HG03521 (cell line): ENCODE measurements around the gene POU2F1.

ENCODE experiments used
- ATAC-seq: cut with Tn5 transposase; IDR thresholded peaks from one replicate; pipeline ENCODE4 v1.9.1; 2021; ENCODE audit warnings: mild to moderate bottlenecking, moderate library complexity; ENCODE audit not compliant: unreplicated experiment

Gene POU2F1

DNA sequence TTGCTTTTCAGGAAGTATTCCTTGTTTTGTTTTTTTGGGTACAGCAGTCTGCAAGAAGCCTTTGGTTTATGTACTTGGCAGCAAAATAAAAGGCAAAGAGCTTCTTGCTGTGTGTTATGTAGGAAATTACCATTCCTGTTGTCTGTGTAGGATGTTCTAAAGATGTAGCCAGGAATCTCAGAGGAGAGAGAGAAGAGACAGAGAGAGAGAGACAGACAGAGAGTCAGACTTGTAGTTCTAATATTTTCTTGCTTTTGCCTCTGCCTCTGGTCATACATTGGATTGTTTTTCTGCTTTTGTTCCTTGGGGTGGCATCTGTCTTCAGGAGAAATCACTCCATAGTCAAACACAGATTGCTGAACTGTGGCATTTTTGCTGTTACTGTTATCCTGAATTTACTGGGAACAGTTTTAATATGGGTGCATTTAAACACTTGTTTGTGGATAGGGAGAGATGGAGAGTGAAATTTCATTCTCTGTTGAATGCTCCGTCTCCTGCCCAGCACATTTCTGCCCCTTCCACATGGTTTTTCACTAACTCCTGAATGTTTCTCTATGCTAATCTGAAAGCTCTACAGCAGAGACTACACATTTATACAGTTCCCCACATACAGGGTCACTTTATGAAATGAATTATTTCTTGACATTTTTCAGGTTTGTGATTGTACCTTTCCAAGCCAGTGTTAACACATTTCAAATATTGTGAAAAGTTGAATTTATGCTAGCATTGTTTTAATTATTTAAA lies 49.8 kb downstream of the POU2F1 start:
- ATAC-seq, result no peak

GRCh38 chr1:167272369-167272957 lies 51.8 kb downstream of the POU2F1 start:
- no peak for ATAC-seq

GRCh38 chr1:167273027-167273800 lies 52.5 kb downstream of the POU2F1 start:
- ATAC-seq, result no peak

GRCh38 chr1:167274061-167274460 lies 53.4 kb downstream of the POU2F1 start:
- no peak for ATAC-seq

DNA sequence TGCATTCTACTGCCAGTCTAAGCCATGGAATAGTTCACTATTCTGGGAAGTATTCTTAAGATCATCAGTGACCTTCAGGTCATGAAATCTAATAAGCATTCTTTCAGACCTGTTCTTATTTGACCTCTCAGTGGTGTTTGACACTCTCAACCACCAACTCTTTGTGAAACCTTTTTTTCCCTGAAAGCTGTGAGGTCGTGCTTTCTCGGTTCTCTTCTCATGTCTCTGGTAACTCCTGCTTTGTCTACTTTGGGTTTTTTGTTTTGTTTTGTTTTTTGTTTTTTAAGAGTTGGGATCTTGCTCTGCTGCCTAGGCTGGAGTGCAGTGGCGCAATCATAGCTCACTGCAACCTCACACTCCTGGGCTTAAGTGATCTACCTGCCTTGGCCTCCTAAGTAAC lies 56.3 kb downstream of the POU2F1 start:
- ATAC-seq, result peak; percentile 70

DNA sequence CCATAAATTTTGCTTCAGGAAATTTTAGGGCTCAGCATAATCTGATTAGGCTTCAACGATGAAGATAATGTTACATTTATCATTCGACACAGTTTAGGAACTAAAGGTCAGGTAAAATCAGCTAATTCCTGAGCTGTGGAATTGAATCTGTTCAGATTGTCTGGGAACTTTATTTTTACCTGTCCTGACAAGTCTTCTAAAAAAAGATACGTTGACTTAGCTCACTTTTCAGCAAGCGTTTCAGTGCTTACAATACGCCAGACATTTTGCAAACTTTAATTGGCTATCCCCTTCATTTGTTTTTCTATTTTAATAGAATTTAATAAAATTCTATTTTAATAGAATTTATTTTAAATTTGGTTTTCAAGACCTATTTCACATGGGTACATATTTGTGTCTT lies 57.8 kb downstream of the POU2F1 start:
- no peak for ATAC-seq

- no peak for ATAC-seq
Observed at GRCh38 chr1:167280912-167281311, 60.2 kb downstream of the POU2F1 start.

DNA sequence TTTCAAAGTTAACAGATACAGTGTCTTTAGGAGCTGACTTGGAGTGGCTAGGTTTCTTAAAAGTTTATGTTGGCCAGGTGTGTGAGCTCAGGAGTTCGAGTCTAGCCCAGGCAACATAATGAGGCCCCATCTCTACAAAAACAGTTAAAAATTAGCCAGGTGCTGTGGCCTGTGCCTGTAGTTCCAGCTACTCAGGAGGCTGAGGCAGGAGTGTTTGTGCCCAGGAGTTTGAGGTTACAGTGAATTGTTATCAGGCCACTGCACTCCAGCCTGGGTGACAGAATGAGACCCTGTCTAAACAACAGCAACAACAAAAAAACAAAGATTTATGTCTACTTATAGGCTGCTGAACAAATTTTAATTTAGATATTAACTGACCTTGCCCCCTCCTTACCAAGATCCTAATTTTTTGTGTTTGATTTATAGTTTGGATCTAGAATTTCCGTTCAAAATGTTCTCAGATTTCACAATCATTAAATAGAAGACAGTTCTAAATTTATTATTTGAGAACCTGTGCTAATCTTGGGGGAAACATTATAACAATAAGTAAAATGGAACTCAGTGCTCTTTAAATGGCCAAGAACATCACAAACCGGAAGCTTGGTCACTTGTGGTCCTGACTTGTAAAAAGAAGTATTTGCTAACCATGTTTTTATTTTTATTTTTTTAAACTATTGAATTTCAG lies 67.8 kb downstream of the POU2F1 start:
- ATAC-seq, result no peak

GRCh38 chr1:167289075-167289442 lies 68.4 kb downstream of the POU2F1 start:
- no peak for ATAC-seq

DNA sequence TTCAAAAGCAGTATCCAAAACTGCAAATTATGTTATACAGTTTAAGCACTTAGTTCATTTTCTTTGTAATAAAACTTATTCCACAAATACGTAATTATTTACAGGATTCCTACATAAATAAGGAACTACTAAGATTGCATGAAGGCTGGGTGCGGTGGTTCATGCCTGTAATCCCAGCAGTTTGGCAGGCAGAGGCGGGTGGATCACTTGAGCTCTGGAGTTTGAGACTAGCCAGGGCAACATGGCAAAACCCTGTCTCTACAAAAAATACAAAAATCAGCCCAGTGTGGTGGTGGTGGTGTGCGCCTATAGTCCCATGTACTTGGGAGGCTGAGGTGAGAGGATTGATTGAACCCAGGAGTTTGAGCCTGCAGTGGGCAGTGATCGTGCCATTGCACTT lies 69.3 kb downstream of the POU2F1 start:
- no peak for ATAC-seq

GRCh38 chr1:167291539-167292185 lies 71.0 kb downstream of the POU2F1 start:
- ATAC-seq, result no peak

GRCh38 chr1:167292216-167292615 lies 71.5 kb downstream of the POU2F1 start:
- ATAC-seq, result no peak

DNA sequence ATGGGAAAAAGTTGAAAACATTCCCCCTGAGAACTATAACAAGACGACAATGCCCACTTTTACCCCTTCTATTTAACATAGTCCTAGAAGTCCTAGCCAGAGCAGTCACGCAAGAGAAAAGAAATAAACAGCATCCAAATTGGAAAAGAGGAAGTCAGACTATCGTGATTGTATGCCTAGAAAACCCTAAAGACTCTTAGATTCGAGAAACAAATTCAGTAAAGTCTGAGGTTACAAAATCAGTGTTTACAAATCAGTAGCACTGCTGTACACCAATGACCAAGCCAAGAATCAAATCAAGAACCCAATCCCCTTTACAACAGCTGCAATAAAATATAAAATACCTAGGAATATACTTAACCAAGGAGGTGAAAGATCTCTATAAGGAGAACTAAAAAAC lies 72.4 kb downstream of the POU2F1 start:
- ATAC-seq, result no peak

GRCh38 chr1:167294528-167294927 lies 73.8 kb downstream of the POU2F1 start:
- ATAC-seq, result no peak

- ATAC-seq, result no peak
Observed at GRCh38 chr1:167297222-167298214, 76.8 kb downstream of the POU2F1 start.

DNA sequence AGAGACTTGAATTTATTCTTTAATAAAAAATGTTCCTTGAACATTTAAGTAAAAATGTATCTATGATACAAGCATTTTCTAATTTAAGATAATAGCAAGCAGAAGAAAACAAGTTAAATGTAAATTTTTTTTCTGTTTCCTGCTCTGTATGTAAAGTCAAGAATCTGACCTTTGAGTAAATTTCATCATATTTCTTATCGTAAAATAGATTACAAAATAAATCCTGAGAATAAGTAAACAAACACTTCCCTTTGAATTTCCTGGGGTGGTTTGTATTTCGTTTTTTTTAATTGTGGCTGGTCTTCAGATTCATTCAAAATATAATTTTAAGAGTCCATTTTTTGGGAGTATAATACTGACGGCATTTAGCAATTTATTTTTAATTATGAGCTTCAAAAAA lies 77.6 kb downstream of the POU2F1 start:
- ATAC-seq, result no peak

DNA sequence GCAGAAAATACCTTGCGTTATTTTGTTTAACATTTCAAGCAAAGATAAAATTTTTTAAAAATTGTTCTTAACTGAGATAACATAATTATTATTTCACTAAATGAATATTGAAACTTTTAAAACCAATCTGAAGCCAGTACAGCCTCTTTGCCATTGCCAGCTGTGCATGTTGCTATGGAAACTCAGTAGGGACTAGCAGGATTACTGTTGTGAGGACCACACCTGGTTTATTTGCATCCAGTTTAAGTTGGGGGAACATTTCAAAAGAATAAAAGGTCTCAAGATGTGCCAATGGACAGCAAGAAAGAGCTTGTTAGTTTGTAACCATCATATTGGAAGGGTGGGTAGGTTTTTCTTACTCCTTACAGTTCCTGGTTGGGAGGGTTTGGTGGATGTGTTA lies 80.7 kb downstream of the POU2F1 start:
- no peak for ATAC-seq

GRCh38 chr1:167304165-167304564 lies 83.5 kb downstream of the POU2F1 start:
- no peak for ATAC-seq

DNA sequence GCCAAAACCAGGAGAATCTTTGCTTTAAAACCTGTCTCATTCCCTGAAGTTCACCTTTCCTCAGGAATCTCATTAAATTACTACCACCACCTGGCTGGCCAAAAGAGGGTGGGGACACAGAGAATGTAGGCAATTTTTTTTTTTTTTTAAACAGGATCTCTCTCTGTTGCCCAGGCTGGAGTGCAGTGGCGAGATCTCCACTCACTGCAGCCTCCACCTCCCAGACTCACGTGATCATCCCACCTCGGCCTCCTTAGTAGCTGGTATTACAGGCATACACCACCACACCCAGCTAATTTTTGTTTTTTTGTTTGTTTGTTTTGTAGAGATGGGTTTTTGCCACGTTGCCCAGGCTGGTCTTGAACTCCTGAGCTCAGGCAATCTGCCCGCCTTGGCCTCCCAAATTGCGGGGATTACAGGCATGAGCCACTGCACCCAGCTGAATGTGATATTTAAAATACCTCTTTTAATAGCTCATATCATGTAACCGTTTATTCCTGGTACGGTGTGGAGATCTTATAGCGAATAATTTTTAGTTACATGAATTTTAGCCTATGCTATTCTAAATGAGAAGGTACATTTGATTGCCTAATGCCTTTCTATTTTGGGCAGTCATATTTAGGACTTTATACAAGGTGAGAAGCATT lies 84.5 kb downstream of the POU2F1 start:
- ATAC-seq, result no peak
